Hepatocyte (in vitro differentiated cells): ENCODE measurements around the gene KCNK17.

Experiments used
- CTCF ChIP-seq: fragments of 200-600 bp; sonication (generic); IDR thresholded peaks from 2 replicates; pipeline ENCODE4 v1.5.1; 2016; ENCODE audit warnings: antibody characterized with exemption, mild to moderate bottlenecking; ENCODE audit not compliant: poor library complexity
- EZH2phosphoT487 ChIP-seq: fragments of 200-600 bp; sonication (generic); IDR thresholded peaks from one replicate; pipeline ENCODE4 v1.6.1; 2018; ENCODE audit warnings: antibody characterized with exemption, mild to moderate bottlenecking, low read depth, moderate library complexity; ENCODE audit not compliant: unreplicated experiment, severe bottlenecking

DNA sequence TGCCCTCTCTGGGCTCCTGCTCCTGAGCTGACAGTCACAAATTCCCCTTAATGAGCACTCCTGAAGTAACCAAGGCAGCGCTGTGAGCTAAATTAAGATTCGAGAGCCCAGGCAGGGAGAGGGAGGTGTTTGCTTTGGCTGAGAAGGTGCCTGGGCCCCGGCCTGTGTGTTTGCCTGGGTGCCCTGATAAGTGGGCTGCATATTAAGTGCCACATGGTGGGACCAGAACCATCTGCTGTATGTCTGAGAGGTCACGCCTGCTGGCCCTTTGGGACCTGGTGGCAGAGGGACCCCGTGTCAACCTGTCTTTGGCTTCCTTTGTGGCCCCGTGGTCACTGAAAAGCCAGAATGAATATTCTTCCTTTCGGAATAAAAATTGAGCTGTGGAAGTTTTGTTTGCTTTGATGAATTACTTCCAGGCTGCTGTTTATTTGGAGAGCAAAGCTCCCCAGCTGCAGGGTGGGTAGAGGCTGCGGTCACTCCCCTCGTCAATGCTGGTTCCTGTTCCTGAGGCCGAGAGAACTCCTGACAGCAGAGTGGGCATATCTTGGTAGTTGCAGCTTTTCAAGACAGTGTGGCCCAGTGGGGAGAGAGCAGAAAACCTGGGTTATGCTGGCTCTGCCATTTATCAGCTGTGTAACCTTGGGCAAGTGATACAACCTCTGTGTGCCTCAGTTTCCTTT lies 25.8 kb upstream of the KCNK17 start:
- TF ChIP-seq CTCF, result no peak
- TF ChIP-seq EZH2phosphoT487, result no peak
